HEK293 (cell line): ENCODE results near the gene OR2AG2.

Experiments
- CTCF ChIA-PET: fragments of 350-600 bp; formaldehyde crosslinking; extraction: SDS; loops from one replicate; lab custom pipeline; 2021; ENCODE audit warnings: antibody characterized with exemption; lab: Yijun Ruan, JAX
- POLR2A ChIA-PET: fragments of 300-600 bp; formaldehyde crosslinking; extraction: SDS; loops from one replicate; lab custom pipeline; 2020; ENCODE audit warnings: antibody characterized with exemption, inconsistent platforms; lab: Yijun Ruan, JAX
- H3K27ac ChIP-seq: fragments of 200-500 bp; sonication (Bioruptor generic); 2 replicates; pipeline ENCODE4 v1.5.1; 2014; ENCODE audit warnings: low read depth, low read length, control low read depth, inconsistent platforms; ENCODE audit errors: extremely low read depth
- H3K36me3 ChIP-seq, 2 experiments: fragments of 200-500 bp in 1 of 2; sonication (Bioruptor generic) in 1 of 2; 1 replicate in 1 of 2; 2 replicates in 1 of 2; pipeline ENCODE4 v1.5.1; 2014 to 2017; ENCODE audit warnings: inconsistent platforms in 2 of 2, low read length in 2 of 2; ENCODE audit not compliant: control insufficient read depth in 2 of 2, insufficient read depth in 1 of 2
- H3K4me1 ChIP-seq: fragments of 200-500 bp; sonication (Bioruptor generic); 2 replicates; pipeline ENCODE4 v1.5.1; 2014; ENCODE audit warnings: mild to moderate bottlenecking, low read length, inconsistent platforms; ENCODE audit not compliant: control insufficient read depth, insufficient read depth
- H3K4me3 ChIP-seq: 2 replicates; pipeline ENCODE4 v1.5.1; 2011; ENCODE audit warnings: low read depth, mild to moderate bottlenecking, control low read depth, low read length, moderate library complexity
- H3K9me3 ChIP-seq: fragments of 200-500 bp; sonication (Bioruptor generic); 2 replicates; pipeline ENCODE4 v1.5.1; 2014; ENCODE audit warnings: low read depth, low read length, inconsistent platforms; ENCODE audit not compliant: control insufficient read depth, insufficient read depth
- KLF16 ChIP-seq: fragments of 450-650 bp; formaldehyde crosslinking; IDR thresholded peaks from 2 replicates; pipeline ENCODE4 v1.5.1; 2017; ENCODE audit warnings: missing biosample characterization, missing genetic modification characterization
- PRDM2 ChIP-seq: fragments of 450-650 bp; formaldehyde crosslinking; IDR thresholded peaks from 2 replicates; pipeline ENCODE4 v1.5.1; 2016; ENCODE audit warnings: missing biosample characterization, missing genetic modification characterization, borderline replicate concordance
- YY1 ChIP-seq: fragments of 450-650 bp; formaldehyde crosslinking; IDR thresholded peaks from 2 replicates; pipeline ENCODE4 v1.5.1; 2018; ENCODE audit warnings: missing biosample characterization, missing genetic modification characterization
- ZBTB21 ChIP-seq: fragments of 450-650 bp; formaldehyde crosslinking; IDR thresholded peaks from 2 replicates; pipeline ENCODE4 v1.5.1; 2017; ENCODE audit warnings: missing biosample characterization, missing genetic modification characterization
- ZFHX2 ChIP-seq: fragments of 450-650 bp; formaldehyde crosslinking; conservative IDR thresholded peaks from 2 replicates; pipeline ENCODE4 v1.5.1; 2016; ENCODE audit warnings: missing biosample characterization, missing genetic modification characterization
- ZNF202 ChIP-seq: fragments of 450-650 bp; formaldehyde crosslinking; IDR thresholded peaks from 2 replicates; pipeline ENCODE4 v1.5.1; 2016; ENCODE audit warnings: missing biosample characterization, missing genetic modification characterization, borderline replicate concordance
- ZNF223 ChIP-seq: fragments of 450-650 bp; formaldehyde crosslinking; IDR thresholded peaks from 2 replicates; pipeline ENCODE4 v1.5.1; 2016; ENCODE audit warnings: missing biosample characterization, missing genetic modification characterization
- ZNF292 ChIP-seq: fragments of 450-650 bp; formaldehyde crosslinking; IDR thresholded peaks from 2 replicates; pipeline ENCODE4 v1.5.1; 2016; ENCODE audit warnings: low read depth, missing biosample characterization, missing genetic modification characterization, borderline replicate concordance
- ZNF433 ChIP-seq: fragments of 450-650 bp; formaldehyde crosslinking; IDR thresholded peaks from 2 replicates; pipeline ENCODE4 v1.5.1; 2016; ENCODE audit warnings: missing biosample characterization, missing genetic modification characterization, low read depth
- ZNF473 ChIP-seq: fragments of 450-650 bp; formaldehyde crosslinking; IDR thresholded peaks from 2 replicates; pipeline ENCODE4 v1.5.1; 2017; ENCODE audit warnings: missing biosample characterization, missing genetic modification characterization
- ZNF560 ChIP-seq: fragments of 450-650 bp; formaldehyde crosslinking; IDR thresholded peaks from 2 replicates; pipeline ENCODE4 v1.5.1; 2017; ENCODE audit warnings: missing biosample characterization, missing genetic modification characterization, borderline replicate concordance
- ZNF600 ChIP-seq: fragments of 450-650 bp; formaldehyde crosslinking; IDR thresholded peaks from 2 replicates; pipeline ENCODE4 v1.5.1; 2016; ENCODE audit warnings: missing biosample characterization, missing genetic modification characterization
- ZNF621 ChIP-seq: fragments of 450-650 bp; formaldehyde crosslinking; IDR thresholded peaks from 2 replicates; pipeline ENCODE4 v1.5.1; 2017; ENCODE audit warnings: missing biosample characterization, missing genetic modification characterization
- ZNF624 ChIP-seq: fragments of 450-650 bp; formaldehyde crosslinking; IDR thresholded peaks from 2 replicates; pipeline ENCODE4 v1.5.1; 2017; ENCODE audit warnings: missing biosample characterization, missing genetic modification characterization
- ZNF677 ChIP-seq: fragments of 450-650 bp; IDR thresholded peaks from 2 replicates; pipeline ENCODE4 v1.5.0; 2018; ENCODE audit warnings: missing biosample characterization, mild to moderate bottlenecking, missing genetic modification characterization, moderate library complexity
- TF ChIP-seq, protein P1 (sequence below): fragments of 450-650 bp; formaldehyde crosslinking; IDR thresholded peaks from 2 replicates; pipeline ENCODE4 v1.5.1; 2017; ENCODE audit warnings: missing biosample characterization, missing genetic modification characterization
- TF ChIP-seq, protein P2 (sequence below): fragments of 450-650 bp; formaldehyde crosslinking; IDR thresholded peaks from 2 replicates; pipeline ENCODE4 v1.5.1; 2017; ENCODE audit warnings: missing biosample characterization, mild to moderate bottlenecking, missing genetic modification characterization, moderate library complexity
- TF ChIP-seq, protein P3 (sequence below): fragments of 450-650 bp; formaldehyde crosslinking; IDR thresholded peaks from 2 replicates; pipeline ENCODE4 v1.5.1; 2016; ENCODE audit warnings: missing biosample characterization, missing genetic modification characterization, low read depth
- TF ChIP-seq, protein P4 (sequence below): fragments of 450-650 bp; IDR thresholded peaks from 2 replicates; pipeline ENCODE4 v1.5.1; 2018; ENCODE audit warnings: missing biosample characterization, missing genetic modification characterization

Gene OR2AG2

DNA sequence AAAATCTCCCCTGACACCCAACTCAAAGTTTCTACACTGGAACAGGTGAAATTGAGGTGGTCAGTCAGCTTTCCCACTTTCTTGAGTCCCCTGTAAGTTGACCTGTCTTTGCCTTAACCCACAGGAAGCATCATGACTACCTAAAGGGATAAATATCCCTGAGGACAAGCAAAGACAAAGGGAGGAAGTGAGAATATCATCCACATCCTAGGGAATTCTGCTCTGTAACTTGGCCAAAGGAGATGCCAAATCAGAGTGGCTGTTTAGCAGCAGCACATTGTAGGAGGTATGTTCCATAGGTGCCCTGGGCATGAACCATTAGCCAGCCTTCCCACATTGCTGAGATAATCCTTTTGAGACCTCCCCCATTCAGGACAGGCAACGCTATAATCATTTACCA, 47.8 kb downstream of the OR2AG2 start:
- H3K4me1 ChIP-seq: no peaks in the 10 kb centered on the region
- TF ChIP-seq, protein P1, sequence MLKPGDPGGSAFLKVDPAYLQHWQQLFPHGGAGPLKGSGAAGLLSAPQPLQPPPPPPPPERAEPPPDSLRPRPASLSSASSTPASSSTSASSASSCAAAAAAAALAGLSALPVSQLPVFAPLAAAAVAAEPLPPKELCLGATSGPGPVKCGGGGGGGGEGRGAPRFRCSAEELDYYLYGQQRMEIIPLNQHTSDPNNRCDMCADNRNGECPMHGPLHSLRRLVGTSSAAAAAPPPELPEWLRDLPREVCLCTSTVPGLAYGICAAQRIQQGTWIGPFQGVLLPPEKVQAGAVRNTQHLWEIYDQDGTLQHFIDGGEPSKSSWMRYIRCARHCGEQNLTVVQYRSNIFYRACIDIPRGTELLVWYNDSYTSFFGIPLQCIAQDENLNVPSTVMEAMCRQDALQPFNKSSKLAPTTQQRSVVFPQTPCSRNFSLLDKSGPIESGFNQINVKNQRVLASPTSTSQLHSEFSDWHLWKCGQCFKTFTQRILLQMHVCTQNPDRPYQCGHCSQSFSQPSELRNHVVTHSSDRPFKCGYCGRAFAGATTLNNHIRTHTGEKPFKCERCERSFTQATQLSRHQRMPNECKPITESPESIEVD (tag by site-specific recombination): no peak
- TF ChIP-seq ZNF292 (tag by site-specific recombination): no peak
- no peak for TF ChIP-seq ZNF223 (tag by site-specific recombination)
- TF ChIP-seq, protein P2, sequence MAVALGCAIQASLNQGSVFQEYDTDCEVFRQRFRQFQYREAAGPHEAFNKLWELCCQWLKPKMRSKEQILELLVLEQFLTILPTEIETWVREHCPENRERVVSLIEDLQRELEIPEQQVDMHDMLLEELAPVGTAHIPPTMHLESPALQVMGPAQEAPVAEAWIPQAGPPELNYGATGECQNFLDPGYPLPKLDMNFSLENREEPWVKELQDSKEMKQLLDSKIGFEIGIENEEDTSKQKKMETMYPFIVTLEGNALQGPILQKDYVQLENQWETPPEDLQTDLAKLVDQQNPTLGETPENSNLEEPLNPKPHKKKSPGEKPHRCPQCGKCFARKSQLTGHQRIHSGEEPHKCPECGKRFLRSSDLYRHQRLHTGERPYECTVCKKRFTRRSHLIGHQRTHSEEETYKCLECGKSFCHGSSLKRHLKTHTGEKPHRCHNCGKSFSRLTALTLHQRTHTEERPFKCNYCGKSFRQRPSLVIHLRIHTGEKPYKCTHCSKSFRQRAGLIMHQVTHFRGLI: no peak
- TF ChIP-seq YY1 (tag by site-specific recombination): no peak
- no peak for TF ChIP-seq ZNF202 (tag by site-specific recombination)
- no peak for TF ChIP-seq ZNF473 (tag by site-specific recombination)
- H3K9me3 ChIP-seq: no peaks in the 10 kb centered on the region
- no peak overlapping the region for H3K4me3 ChIP-seq
- POLR2A ChIA-PET: no interaction called here
- H3K27ac ChIP-seq: no peak overlapping the region
- CTCF ChIA-PET: interaction anchor here (3.0 to 3.4 kb wide), 2 partner anchors 14 to 18 kb away, joined by 9 to 16 read pairs; no protein-coding TSS in a partner anchor
- no peaks in the 10 kb centered on the region for H3K36me3 ChIP-seq

DNA sequence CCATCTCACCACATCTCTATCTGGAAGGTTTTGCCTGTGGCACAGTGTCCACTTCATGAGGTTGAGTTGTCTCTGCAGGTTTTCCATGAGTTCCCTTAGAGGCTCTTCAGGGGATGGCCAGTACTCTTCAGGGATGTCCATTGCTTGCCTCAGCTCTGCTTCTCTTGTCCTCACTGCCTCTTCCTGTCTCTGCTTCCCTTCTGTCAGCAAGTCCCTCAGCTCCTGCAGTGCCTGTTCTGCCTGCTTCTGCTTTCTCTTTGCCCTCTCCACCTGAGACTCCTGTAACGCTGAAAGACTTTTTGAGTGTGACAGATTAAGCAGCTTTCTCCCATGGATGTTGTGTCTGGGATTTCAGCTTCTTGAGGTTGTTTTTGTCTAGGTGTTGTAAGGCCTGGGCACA, 50.4 kb downstream of the OR2AG2 start:
- Histone ChIP-seq H3K4me3 (no peak overlapping the region), H3K36me3 (no peaks in the 10 kb centered on the region), H3K4me1 (no peaks in the 10 kb centered on the region), H3K9me3 (no peaks in the 10 kb centered on the region), H3K27ac (no peak overlapping the region)
- POLR2A ChIA-PET: no interaction called here
- CTCF ChIA-PET: interaction anchor here (0.6 to 3.4 kb wide), 3 partner anchors 17 to 1673 kb away, joined by 4 to 16 read pairs (median 7); no protein-coding TSS in a partner anchor
- no peak for TF ChIP-seq ZNF433 (tag by site-specific recombination)
- no peak for TF ChIP-seq PRDM2 (tag by site-specific recombination)
- TF ChIP-seq, protein P3, sequence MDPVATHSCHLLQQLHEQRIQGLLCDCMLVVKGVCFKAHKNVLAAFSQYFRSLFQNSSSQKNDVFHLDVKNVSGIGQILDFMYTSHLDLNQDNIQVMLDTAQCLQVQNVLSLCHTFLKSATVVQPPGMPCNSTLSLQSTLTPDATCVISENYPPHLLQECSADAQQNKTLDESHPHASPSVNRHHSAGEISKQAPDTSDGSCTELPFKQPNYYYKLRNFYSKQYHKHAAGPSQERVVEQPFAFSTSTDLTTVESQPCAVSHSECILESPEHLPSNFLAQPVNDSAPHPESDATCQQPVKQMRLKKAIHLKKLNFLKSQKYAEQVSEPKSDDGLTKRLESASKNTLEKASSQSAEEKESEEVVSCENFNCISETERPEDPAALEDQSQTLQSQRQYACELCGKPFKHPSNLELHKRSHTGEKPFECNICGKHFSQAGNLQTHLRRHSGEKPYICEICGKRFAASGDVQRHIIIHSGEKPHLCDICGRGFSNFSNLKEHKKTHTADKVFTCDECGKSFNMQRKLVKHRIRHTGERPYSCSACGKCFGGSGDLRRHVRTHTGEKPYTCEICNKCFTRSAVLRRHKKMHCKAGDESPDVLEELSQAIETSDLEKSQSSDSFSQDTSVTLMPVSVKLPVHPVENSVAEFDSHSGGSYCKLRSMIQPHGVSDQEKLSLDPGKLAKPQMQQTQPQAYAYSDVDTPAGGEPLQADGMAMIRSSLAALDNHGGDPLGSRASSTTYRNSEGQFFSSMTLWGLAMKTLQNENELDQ: no peak
- TF ChIP-seq ZNF621 (tag by site-specific recombination): no peak
- TF ChIP-seq, protein P4, sequence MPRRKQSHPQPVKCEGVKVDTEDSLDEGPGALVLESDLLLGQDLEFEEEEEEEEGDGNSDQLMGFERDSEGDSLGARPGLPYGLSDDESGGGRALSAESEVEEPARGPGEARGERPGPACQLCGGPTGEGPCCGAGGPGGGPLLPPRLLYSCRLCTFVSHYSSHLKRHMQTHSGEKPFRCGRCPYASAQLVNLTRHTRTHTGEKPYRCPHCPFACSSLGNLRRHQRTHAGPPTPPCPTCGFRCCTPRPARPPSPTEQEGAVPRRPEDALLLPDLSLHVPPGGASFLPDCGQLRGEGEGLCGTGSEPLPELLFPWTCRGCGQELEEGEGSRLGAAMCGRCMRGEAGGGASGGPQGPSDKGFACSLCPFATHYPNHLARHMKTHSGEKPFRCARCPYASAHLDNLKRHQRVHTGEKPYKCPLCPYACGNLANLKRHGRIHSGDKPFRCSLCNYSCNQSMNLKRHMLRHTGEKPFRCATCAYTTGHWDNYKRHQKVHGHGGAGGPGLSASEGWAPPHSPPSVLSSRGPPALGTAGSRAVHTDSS: no peak
- TF ChIP-seq ZNF677 (tag by site-specific recombination): no peak
- no peak for TF ChIP-seq ZBTB21
- TF ChIP-seq ZNF560 (tag by site-specific recombination): no peak
- no peak for TF ChIP-seq ZNF600
- TF ChIP-seq ZNF624 (tag by site-specific recombination): no peak
- no peak for TF ChIP-seq ZFHX2 (tag by site-specific recombination)
- TF ChIP-seq KLF16 (tag by site-specific recombination): no peak
